GM12878 (cell line): Measurements from ENCODE around the gene AP1M2.

Experiments
- NR2C2 ChIP-seq: IDR thresholded peaks from 2 replicates; pipeline ENCODE4 v1.6.1; 2011; ENCODE audit warnings: borderline replicate concordance, low read depth; ENCODE audit not compliant: control insufficient read depth, insufficient read length
- PML ChIP-seq: IDR thresholded peaks from 2 replicates; pipeline ENCODE4 v1.6.1; 2012; ENCODE audit warnings: low read length, inconsistent platforms
- RBBP5 ChIP-seq: fragments of 200-600 bp; sonication (generic); conservative IDR thresholded peaks from 2 replicates; pipeline ENCODE4 v1.6.1; 2016
- ZZZ3 ChIP-seq: IDR thresholded peaks from 2 replicates; pipeline ENCODE4 v1.6.1; 2011; ENCODE audit warnings: low read depth; ENCODE audit not compliant: control insufficient read depth, insufficient read length
- TF ChIP-seq, protein P1 (sequence below), 3 experiments: IDR thresholded peaks in 2 of 3; conservative IDR thresholded peaks in 1 of 3; 2 replicates each; pipeline ENCODE4 v1.5.1; 2011; ENCODE audit warnings: low read depth in 3 of 3, low read length in 3 of 3, mild to moderate bottlenecking in 3 of 3, control low read depth in 2 of 3, moderate library complexity in 2 of 3, inconsistent platforms in 1 of 3, mixed read lengths in 1 of 3; ENCODE audit not compliant: control insufficient read depth in 2 of 3, insufficient read depth in 1 of 3; ENCODE audit errors: extremely low read depth in 1 of 3

DNA sequence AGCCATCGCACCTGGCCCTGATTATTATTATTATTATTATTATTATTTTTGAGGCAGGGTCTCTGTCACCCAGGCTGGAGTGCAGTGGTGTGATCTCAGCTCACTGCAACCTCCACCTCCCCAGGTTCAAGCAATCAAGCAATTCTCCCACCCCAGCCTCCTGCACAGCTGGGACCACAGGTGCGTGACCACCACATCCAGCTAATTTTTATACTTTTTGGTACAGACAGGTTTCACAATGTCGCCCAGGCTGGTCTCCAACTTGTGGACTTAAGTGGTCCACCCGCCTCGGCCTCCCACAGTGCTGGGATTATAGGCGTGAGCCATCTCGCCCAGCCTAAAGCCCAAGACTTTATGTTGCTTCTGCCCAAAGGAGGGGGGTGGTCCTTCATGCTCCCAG, 6.0 kb upstream of the AP1M2 start:
- TF ChIP-seq, protein P1, sequence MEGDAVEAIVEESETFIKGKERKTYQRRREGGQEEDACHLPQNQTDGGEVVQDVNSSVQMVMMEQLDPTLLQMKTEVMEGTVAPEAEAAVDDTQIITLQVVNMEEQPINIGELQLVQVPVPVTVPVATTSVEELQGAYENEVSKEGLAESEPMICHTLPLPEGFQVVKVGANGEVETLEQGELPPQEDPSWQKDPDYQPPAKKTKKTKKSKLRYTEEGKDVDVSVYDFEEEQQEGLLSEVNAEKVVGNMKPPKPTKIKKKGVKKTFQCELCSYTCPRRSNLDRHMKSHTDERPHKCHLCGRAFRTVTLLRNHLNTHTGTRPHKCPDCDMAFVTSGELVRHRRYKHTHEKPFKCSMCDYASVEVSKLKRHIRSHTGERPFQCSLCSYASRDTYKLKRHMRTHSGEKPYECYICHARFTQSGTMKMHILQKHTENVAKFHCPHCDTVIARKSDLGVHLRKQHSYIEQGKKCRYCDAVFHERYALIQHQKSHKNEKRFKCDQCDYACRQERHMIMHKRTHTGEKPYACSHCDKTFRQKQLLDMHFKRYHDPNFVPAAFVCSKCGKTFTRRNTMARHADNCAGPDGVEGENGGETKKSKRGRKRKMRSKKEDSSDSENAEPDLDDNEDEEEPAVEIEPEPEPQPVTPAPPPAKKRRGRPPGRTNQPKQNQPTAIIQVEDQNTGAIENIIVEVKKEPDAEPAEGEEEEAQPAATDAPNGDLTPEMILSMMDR (IDR thresholded peaks at IDR 0.05 in 2 of 3, conservative IDR thresholded peaks at IDR 0.05 in 1 of 3; ENCODE audit: control insufficient read depth in 2 of 3, extremely low read depth in 1 of 3, insufficient read depth in 1 of 3, low read depth in 3 of 3, low read length in 3 of 3), result no peak
- no peak for TF ChIP-seq ZZZ3
- TF ChIP-seq NR2C2, result no peak
- TF ChIP-seq RBBP5, result no peak
- TF ChIP-seq PML, result no peak
